Measurements from ENCODE around the gene BANP.
"Not testable (repeated sequence)": the region's sequence is repeated elsewhere in the genome, so short reads cannot be mapped to it uniquely, and the experiment has no call there.

Gene BANP

GRCh38 chr16:88002211-88002610 lies 51.0 kb downstream of the BANP start:
- no peak for DNase-seq

DNA sequence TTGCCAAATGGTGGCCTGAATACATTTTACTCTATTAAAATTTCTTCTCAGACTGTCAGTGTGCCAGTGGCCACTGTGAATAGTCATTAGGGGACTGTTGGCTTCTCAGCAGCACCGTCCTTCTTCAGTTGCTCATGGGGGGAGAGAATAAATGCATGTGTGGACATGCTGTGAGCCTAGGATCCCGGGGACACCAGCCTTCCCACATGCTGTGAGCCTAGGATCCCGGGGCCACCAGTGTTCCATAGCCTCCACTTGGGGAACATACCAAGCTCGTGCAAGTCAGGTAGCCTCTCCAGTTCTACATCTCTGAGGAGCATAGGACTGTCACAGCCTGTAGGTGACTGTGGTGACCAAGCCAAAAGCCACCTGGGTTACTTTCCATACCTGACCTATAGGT lies 51.5 kb downstream of the BANP start:
- no peak for DNase-seq

DNA sequence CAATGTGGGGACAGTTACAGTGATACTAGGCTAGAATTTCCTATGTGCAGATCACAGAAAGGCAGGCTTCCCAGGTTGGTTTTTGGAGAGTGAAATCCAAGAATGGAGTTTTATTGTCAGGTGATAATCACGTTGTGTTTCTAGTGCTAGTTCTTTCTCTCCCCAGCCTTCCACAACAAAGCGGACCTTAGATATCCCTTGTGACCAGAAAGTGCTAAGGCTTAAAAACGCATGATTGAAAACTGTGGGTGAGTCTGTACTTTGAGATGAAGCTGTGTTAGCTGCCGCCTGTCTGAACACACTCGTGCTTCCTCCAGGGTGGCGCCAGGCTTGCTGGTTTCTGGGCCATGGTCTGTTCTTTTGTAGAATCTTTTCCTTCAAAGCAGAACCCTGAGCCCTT lies 52.1 kb downstream of the BANP start:
- DNase-seq, result no peak

DNA sequence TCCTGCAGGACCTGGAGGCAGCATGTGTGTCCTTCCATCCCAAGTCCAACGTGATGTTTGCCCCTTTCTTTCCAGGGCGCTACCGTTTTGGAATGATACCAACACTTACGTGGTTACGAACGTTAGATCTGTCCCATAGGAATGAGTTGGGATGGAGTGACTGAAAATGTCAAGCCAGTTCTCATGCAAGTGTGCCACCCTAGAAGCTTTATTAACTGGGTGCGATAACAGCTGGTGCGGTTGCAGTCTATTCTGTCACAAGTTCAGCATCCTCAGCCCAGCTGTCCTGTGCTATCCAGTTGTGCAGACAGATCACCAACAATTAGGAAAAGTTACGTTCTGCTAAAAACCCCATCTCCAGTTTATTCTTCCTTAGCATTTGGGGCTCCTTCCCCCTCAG lies 52.5 kb downstream of the BANP start:
- DNase-seq, result no peak

GRCh38 chr16:88004391-88004790 lies 53.2 kb downstream of the BANP start:
- no peak for DNase-seq

GRCh38 chr16:88005181-88005581 lies 53.9 kb downstream of the BANP start:
- DNase-seq, result no peak

DNA sequence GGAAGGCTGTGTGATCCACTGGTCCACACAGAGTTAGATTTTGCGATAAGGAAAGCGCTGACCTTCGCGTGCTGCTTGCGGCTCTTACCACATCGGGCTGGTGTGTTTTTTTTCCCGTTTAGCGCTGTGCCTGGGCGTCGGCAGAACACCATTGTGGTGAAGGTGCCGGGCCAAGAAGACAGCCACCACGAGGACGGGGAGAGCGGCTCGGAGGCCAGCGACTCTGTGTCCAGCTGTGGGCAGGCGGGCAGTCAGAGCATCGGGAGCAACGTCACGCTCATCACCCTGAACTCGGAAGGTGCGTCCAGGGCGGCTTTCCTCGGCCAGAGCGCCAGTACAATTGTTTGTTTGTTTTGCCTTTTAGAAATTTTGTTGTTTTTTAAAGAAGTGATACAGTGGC lies 54.7 kb downstream of the BANP start:
- DNase-seq, result no peak

DNA sequence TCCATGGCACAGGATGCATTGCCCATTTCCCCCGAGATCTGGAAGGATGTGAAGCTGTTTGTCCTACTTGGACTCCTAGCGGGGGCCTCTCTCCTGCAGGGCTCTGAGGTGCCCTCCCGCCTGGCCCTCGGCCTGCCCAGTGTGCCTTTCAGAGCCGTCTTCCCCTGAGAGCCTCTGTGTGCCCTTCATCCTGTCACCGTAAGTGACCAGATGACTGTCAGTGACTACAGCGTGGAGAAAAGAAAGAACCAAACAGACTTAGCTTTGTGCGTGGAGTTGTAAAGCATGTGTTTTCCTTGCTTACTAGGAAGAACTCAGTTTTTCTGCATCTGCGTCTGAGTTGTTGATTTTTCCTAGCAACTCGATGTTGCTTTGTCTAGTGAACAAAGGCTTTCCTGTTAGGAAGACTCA lies 56.1 kb downstream of the BANP start:
- no peak for DNase-seq

- DNase-seq, result no peak
Observed at GRCh38 chr16:88008840-88009239, 57.6 kb downstream of the BANP start.

DNA sequence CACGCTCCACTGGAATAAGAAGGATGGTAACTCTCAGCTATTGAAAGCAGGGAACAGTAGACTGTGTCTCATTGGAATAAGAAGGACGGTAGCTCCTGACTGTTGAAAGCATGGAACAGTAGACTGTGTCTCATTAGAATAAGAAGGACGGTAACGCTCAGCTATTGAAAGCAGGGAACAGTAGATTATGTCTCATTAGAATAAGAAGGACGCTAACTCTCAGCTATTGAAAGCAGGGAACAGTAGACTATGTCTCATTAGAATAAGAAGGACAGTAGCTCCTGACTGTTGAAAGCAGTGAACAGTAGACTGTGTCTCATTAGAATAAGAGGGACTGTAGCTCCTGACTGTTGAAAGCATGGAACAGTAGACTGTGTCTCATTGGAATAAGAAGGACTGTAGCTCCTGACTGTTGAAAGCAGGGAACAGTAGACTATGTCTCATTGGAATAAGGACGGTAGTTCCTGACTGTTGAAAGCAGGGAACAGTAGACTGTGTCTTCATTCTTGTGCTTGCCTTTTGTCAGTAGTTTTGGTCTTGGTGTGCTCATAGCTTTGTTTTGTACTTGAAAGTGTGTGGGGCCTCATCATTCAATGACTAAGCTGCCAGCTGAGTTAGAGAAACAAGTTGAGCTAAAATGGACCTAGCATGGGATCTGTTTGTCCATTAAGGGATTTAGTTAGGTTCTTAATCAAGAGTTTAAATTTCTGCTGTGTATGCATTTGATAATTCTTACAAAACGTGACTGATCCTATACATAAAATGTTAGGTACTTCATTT lies 58.5 kb downstream of the BANP start:
- DNase-seq, result no peak

DNA sequence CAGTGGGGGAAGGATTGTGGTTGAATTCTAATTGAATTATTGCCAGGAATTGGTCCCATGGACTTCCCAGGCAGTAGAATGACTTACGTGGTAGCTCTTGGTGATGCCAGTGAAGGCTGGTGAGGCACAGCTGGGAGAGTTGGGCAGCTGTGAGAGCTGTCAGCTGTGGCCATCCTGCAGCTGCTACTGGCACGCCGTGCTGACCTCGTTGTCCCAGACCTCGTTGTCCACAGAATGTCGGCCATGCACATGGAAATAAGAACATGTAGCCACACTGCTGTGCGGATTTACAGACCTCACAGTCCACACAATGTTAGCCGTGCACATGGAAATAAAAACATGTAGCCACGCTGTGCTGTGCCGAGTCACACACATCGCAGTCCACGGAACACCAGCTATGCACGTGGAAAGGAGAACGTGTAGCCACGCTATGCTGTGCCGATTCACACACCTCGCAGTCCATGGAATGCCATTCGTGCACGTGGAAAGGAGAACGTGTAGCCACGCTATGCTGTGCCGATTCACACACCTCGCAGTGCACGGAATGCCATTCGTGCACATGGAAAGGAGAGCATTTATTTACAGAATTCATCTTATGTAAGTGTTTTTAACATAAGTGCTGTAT lies 59.2 kb downstream of the BANP start:
- DNase-seq, result no peak

DNA sequence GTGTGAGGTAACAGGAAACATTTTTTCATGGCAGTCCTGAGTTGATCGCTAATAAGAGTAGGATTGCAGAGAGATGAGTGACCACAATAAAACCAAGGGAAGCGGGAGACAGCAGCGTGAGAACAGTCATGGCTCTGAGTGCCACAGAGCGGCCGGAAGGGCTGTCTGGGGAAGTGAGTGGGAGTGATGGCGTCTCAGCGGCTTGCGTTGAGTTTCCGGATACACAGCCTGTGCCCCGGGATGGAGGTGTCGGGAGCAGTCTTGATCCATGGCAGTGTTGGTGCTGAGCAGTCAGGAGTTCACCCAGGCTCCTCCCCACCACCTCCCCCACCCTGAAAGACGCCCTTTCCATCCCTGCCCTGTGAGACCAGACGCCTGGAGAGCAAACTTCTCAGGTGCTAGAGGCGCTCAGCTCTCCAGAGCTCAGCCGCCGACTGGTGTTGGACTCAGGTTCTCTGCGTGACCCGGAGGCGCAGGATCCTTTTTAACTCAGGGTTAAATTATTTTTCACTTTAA lies 59.8 kb downstream of the BANP start:
- DNase-seq, result no peak

- DNase-seq, result no peak
Observed at GRCh38 chr16:88012360-88012759, 61.1 kb downstream of the BANP start.

DNA sequence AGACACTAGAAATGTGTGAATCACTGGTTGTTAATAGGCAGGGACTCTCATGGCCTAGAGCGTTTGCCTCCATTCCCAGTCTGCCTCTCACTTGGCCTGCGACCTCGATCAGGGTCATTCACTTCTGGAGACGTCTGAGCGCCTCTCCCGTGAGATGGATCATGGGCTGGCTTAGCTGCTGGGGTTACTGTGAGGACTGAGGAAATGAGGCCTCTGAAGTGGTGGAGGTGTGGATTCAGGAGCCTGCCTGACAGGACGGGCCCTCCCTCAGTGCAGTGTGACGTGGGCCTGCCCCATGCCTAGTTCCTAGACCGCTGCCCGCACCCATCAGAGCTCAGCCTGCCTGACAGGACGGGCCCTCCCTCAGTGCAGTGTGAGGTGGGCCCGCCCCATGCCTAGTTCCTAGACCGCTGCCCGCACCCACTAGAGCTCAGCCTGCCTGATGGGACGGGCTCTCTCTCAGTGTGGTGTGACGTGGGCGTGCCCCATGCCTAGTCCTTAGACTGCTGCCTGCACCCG lies 61.9 kb downstream of the BANP start:
- DNase-seq, result no peak

- no peak for DNase-seq
Observed at GRCh38 chr16:88013766-88014251, 62.6 kb downstream of the BANP start.

GRCh38 chr16:88014252-88014781 lies 63.1 kb downstream of the BANP start:
- DNase-seq, result no peak

DNA sequence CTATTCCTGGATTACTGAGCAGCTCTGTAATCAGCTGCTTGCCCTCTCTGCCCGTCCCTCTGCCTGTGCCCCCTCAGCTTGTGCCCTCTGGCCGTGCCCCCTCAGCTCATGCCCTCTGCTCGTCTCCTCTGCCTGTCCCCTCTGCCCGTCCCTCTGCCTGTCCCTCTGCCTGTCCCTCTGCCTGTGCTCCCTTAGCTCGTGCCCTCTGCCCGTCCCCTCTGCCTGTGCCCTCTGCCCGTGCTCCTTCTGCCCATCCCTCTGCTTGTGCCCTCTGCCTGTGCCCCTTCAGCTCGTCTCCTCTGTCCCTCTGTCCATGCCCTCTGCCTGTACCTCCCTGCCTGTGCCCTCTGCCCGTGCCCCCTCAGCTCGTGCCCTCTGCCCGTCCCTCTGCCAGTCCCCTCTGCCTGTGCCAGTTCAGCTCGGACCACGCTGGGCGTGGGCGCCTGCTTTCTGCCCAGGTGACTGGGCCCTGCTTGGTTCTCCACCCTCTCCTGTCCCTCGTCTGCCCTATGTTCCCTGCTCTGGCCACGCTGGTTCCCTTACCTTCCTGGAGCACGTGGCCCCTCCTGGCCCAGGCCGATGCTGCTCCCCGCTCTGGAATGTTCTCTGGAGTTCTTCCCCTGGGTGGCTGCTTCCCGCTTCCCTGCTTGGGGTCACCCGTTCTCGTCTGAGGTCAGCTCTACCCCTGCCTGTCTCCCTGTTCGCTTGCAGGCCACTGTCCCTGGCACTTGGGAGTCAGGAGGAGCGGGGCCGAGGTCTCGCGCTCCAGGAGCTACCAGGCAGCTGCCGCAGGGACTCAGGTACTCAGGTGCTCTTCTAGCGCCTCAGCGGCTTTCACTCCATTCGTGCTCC lies 63.9 kb downstream of the BANP start:
- DNase-seq, result no peak

GRCh38 chr16:88015806-88016140 lies 64.5 kb downstream of the BANP start:
- no peak for DNase-seq

GRCh38 chr16:88016386-88016785 lies 65.2 kb downstream of the BANP start:
- not testable (repeated sequence) for DNase-seq

DNA sequence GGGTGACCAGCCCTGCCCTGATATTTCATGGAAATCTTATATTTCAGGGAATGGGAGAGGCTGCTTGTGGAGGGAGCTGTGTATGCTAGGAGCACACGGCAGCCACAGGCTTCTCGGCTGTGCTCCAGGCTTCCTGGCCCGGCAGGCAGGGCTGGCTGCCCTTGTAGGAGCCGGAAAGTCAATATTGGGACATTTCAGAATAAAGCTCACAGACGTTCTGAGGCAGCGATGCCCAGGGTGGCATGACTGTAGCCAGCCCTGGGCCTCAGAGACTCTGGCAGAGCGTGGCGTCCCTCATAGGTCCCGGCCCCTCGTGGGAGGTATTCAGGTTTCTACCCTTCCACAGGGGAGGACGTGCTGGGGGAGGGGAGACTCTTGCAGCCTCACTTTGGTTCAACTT lies 65.7 kb downstream of the BANP start:
- DNase-seq, result no peak

GRCh38 chr16:88017587-88018101 lies 66.4 kb downstream of the BANP start:
- no peak for DNase-seq

DNA sequence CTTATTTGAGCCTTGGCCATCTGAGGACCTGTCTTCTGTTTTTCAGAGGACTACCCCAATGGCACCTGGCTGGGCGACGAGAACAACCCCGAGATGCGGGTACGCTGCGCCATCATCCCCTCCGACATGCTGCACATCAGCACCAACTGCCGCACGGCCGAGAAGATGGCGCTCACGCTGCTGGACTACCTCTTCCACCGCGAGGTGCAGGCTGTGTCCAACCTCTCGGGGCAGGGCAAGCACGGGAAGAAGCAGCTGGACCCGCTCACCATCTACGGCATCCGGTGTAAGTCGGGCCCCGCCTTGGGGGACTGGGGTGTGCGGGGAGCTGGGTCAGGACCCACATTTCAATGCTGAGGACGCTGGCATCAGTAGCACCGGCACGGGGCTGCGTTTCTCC lies 67.1 kb downstream of the BANP start:
- not testable (repeated sequence) for DNase-seq

Measured in NCI-H2081 treated with DMSO at 0.1 percent for 48 hours (cell line).